ENCODE measurements around the gene SLC38A4.

DNA sequence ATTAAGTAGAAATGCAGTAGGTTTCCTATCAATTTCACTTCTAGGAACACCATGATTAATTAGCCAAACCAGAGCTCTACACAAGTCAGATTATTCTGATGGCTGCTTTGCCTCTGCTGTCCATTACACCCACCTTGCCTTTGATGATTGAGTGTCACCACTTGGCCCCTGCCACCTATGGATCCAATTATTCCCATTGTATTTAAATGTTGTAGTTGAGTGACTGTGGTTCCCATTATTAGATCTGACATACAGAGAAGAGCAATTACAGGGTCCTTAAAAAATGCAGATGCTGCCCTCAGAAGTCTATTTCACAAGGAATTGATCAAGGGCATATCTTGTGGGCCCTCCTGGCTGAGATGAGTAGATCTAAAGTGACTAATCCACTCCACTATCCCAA, 39.5 kb upstream of the SLC38A4 start:
- TF ChIP-seq EZH2phosphoT487 (IDR thresholded peaks at IDR 0.05; ENCODE audit: low read length) (no peak), EZH2 (optimal IDR thresholded peaks at IDR 0.05; ENCODE audit: low read depth, low read length) (no peak)
- TF ChIP-seq, protein P1, sequence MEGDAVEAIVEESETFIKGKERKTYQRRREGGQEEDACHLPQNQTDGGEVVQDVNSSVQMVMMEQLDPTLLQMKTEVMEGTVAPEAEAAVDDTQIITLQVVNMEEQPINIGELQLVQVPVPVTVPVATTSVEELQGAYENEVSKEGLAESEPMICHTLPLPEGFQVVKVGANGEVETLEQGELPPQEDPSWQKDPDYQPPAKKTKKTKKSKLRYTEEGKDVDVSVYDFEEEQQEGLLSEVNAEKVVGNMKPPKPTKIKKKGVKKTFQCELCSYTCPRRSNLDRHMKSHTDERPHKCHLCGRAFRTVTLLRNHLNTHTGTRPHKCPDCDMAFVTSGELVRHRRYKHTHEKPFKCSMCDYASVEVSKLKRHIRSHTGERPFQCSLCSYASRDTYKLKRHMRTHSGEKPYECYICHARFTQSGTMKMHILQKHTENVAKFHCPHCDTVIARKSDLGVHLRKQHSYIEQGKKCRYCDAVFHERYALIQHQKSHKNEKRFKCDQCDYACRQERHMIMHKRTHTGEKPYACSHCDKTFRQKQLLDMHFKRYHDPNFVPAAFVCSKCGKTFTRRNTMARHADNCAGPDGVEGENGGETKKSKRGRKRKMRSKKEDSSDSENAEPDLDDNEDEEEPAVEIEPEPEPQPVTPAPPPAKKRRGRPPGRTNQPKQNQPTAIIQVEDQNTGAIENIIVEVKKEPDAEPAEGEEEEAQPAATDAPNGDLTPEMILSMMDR (IDR thresholded peaks at IDR 0.05; ENCODE audit: low read length): no peak
